HG03175 (cell line): ENCODE measurements around the gene ELANE.

Experiments used
- ATAC-seq: cut with Tn5 transposase; IDR thresholded peaks from one replicate; pipeline ENCODE4 v1.9.1; 2021; ENCODE audit warnings: mild to moderate bottlenecking, moderate library complexity; ENCODE audit not compliant: unreplicated experiment

The ELANE gene

DNA sequence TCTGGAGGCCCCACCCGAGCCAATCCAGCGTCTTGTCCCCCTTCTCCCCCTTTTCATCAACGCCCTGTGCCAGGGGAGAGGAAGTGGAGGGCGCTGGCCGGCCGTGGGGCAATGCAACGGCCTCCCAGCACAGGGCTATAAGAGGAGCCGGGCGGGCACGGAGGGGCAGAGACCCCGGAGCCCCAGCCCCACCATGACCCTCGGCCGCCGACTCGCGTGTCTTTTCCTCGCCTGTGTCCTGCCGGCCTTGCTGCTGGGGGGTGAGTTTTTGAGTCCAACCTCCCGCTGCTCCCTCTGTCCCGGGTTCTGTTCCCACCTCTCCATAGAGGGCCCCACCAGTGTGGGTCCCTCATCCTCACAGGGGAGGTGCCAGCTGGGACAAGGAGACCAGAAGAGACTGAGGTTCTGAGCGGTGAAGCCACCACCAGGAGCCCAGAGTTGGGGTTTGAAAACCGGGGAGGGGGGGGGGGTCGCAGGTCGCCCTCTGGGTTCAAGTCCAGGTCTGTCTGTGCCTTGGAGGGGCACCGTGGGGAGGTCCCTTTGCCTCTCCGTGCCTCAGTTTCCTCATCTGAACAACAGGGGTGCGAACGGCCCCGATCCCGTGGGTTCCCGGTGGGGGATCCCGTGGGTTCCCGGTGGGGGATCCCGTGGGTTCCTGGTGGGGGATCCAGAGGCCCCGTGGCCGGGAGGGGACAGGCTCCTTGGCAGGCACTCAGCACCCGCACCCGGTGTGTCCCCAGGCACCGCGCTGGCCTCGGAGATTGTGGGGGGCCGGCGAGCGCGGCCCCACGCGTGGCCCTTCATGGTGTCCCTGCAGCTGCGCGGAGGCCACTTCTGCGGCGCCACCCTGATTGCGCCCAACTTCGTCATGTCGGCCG lies at the start of gene ELANE:
ELANE (plus strand) TSS at position 168 of the 878 bp plus-strand sequence; CDS start at position 194, 26 bp downstream.
- ATAC-seq: no peak

DNA sequence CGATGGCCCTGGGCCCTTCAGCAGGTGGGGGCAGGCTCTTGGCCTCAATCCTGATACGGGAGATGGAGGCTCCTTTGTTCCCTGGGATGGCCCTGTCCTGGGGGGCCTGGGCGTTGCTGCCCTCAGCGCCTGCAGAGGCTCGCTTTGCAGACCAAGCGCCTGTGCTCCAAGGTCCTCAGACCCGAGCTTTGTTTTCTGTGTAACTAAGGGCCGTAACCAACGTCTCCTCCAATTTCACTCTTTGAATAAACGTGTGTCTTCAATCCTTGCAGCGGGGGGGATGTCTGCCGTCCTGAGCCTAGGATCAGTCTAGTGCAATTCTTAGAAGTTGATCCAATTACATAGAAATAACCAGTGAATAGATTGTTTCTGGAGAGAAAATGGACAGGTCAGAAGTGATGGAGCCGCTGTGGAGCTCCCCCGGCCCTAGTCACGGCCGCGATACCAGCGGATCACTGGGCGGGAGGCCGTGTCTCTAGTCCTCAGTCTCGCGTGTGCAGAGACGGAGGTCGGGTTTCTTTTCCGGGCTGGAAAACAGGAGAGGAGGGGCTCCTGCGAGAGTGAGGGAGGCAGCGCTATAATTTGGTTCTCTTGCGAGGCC lies 49.5 kb upstream of the ELANE start:
- ATAC-seq: no peak

DNA sequence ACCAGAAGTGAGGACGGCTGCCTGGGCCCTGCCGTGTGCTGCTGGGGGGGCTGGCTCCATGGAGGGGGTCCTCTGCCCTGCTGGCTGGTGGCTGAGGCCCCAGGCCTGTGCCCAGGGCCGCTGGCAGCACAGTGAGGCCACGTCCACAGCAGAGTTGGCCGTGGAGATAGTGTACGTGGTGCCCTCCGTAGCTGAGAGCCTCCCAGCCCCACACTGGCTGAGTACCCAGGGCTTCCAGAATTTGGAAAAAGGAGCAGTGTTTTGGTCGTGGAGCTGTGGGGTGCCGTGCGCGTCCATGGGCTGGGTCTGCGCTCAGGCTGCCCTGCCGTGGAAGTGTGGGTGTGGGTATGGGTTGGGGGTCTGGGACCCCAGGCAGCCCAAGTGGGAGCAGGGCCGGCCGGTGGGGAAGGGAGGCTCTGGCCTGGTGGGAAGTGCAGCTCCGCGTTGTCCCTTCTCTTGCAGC lies 49.0 kb upstream of the ELANE start:
- ATAC-seq: no peak

DNA sequence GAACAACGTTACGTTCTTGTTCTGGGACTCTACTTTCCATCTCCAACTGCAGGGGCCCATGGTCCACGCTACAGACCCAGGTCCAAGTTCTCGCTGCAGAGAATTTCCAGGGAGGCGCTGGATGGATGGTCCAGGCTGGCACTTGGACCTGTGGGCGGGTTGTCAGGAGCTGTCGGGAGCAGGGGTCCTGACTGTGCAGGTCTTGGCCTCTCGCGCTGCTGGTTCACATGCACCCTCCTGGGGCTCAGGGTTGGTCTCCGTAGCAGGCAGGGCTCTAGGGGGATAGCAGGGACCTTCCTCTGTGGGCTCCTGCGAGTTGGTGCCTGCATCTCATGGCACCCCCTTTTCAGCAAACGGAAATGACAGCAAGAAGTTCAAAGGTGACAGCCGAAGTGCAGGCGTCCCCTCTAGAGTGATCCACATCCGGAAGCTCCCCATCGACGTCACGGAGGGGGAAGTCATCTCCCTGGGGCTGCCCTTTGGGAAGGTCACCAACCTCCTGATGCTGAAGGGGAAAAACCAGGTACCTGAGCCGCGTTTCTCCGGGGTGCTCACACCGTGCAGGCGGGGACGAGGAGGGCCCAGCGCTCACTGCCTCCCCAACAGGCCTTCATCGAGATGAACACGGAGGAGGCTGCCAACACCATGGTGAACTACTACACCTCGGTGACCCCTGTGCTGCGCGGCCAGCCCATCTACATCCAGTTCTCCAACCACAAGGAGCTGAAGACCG lies 48.3 kb upstream of the ELANE start:
- ATAC-seq: no peak

DNA sequence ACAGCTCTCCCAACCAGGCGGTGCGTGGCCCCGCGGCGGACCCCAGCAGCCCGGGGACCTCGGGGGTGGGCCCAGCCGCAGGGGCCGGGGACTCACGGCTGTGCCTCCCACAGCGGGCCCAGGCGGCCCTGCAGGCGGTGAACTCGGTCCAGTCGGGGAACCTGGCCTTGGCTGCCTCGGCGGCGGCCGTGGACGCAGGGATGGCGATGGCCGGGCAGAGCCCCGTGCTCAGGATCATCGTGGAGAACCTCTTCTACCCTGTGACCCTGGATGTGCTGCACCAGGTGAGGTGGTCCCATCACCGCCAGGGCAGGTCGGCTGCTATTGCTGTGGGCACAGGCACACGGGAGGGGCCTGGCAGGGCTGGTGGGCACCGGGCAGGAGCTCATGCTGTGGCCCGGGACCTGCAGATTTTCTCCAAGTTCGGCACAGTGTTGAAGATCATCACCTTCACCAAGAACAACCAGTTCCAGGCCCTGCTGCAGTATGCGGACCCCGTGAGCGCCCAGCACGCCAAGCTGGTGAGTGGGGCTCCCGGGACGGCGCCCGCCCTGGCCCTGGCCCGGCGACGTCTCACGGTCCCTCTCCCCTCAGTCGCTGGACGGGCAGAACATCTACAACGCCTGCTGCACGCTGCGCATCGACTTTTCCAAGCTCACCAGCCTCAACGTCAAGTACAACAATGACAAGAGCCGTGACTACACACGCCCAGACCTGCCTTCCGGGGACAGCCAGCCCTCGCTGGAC lies 47.5 kb upstream of the ELANE start:
- no peak for ATAC-seq

DNA sequence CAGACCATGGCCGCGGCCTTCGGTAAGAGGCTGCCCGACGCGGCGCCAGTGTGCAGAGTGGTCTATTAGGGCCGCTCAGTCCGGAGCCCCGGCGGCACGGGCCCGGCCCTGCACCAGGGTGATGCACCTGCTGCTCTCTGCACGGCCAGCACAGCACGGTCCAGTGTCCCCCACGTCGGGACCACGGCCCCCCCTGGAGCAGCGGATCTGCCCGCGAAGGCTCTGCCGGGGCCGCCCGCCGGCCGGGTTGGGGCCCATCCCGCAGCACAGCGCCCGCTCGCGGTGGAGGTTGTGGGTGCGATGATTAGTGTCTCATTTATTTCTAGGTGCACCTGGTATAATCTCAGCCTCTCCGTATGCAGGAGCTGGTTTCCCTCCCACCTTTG lies 46.9 kb upstream of the ELANE start:
- no peak for ATAC-seq

DNA sequence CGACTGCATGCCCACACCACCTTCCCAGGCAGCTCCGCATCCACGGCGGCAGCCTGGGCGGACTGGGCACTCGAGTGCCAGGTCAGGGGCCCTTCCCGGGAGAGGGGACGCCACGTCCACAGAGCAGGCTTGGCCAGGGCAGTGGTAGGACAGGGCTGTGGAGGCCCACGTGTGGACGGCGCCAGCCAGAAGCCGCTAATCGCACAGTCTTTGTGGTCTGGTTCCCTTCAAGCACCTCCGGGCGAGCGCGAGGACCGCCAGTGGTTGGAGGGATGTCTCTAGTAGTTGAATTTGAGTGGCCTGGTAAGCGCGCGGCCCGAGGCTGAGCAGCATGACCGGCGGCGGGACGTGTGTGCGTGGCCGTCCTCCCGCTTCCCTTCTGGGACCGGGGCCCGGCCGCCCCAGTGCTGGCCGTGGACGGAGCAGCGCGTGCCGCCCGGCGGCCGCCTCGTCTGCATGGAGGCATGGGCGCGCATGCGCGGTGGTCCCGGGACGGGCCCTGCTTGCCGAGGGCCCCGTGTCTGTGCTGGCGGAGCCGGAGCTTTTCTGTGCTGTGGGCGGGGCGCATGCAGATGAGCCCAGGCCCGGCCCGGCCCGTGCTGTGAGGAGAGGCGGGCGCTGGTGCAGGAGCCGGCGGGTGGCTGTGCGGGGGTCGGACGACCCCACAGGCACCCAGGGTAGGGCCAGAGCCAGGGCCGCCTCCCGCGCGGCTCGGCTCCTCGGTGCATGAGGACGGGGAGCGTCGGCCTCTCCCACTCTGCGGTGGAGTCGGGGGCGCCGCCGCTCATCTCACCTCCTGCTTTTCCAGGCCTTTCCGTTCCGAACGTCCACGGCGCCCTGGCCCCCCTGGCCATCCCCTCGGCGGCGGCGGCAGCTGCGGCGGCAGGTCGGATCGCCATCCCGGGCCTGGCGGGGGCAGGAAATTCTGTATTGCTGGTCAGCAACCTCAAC lies 46.2 kb upstream of the ELANE start:
- no peak for ATAC-seq

DNA sequence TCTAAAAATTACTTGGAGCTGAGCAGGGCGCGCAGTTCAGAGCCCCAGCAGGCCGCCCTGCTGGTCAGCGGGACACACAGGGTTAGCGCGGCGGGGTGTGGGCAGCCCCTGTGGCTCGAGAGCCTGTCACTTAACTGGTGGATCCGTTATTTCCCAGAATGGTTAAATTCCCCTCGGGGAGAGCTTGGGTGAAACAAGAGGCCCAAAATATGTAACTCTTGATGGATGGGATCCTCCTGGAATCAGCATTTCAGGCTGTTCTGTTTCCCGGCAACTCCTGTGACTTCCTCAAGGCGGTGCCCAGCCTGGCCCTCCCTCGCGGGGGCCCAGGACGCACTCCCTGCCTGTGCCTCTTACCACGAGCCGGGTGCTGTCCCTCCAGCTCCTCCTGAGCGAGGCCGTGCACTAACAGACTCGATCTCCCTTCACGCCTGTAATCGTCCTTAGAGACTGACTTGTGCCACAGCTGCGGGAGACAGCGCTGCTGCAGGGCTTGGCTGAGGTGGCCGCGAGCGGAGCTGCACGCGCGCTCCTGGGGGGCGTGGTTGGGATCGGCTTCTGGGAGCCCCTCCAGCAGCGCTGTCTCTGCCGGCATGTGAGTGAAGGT lies 45.2 kb upstream of the ELANE start:
- no peak for ATAC-seq

DNA sequence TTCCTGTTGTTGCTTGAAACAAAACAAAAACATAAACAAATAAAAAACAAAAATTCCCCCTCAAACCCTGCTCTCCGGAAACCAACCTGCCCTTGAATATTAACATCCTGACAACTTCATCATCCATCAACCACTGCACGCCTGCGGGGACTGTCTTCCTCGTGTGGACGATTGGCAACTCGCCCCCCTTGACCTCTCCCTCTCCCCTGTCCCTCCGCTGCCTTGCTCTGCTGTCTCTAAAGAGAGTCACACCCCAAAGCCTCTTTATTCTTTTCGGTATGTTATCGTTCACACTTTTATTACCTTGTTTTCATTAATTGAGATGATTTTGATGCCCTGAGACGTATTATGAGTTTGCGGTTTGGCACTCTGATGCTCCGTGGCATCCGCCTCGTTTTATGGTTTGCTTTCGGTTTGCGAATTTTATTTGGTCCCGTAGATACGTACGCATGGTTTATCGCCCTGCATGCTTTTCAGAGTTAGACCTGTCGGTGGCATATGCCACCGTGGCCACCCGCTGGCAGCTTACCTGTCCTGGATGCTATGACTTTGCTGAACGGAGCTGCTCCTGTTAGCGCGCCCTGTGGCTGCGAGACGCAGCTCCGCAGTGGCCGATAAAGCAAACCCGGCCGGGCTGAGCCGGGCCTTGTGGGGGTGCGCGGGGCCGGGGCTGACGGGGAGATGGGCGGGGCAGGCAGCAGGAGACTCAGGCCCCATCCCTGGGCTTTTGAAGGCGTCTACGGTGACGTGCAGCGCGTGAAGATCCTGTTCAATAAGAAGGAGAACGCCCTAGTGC lies 44.3 kb upstream of the ELANE start:
- no peak for ATAC-seq

DNA sequence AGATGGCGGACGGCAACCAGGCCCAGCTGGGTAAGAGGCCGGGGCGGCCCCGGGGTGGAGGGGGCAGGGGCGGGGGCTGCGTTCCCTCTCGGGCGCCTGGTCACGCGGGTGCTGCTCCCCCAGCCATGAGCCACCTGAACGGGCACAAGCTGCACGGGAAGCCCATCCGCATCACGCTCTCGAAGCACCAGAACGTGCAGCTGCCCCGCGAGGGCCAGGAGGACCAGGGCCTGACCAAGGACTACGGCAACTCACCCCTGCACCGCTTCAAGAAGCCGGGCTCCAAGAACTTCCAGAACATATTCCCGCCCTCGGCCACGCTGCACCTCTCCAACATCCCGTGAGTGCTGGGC lies 43.7 kb upstream of the ELANE start:
- no peak for ATAC-seq

DNA sequence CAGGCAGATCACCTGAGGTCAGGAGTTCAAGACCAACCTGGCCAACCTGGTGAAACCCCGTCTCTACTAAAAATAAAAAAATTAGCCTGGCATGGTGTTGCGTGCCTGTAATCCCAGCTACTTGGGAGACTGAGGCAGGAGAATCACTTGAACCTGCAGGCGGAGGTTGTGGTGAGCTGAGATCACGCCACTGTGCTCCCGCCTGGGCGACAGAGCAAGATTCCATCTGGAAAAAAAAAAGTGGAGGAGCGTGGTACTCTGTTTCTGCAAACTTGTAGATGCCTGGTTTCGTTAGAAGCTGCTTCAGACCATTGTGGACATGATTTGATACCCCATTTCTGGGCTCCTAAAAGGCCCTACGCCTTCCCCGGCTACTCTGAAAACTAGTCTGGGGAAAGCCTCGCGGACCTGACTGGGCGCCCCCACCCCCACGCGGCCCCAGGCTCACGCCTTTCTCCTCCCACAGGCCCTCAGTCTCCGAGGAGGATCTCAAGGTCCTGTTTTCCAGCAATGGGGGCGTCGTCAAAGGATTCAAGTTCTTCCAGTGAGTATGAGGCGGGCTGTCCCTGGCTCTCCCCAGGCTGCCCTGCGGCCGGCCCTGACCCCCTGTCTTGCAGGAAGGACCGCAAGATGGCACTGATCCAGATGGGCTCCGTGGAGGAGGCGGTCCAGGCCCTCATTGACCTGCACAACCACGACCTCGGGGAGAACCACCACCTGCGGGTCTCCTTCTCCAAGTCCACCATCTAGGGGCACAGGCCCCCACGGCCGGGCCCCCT lies 41.8 kb upstream of the ELANE start:
- no peak for ATAC-seq

DNA sequence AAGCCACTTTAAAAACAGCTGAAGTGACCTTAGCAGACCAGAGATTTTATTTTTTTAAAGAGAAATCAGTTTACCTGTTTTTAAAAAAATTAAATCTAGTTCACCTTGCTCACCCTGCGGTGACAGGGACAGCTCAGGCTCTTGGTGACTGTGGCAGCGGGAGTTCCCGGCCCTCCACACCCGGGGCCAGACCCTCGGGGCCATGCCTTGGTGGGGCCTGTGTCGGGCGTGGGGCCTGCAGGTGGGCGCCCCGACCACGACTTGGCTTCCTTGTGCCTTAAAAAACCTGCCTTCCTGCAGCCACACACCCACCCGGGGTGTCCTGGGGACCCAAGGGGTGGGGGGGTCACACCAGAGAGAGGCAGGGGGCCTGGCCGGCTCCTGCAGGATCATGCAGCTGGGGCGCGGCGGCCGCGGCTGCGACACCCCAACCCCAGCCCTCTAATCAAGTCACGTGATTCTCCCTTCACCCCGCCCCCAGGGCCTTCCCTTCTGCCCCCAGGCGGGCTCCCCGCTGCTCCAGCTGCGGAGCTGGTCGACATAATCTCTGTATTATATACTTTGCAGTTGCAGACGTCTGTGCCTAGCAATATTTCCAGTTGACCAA lies 41.1 kb upstream of the ELANE start:
- no peak for ATAC-seq

DNA sequence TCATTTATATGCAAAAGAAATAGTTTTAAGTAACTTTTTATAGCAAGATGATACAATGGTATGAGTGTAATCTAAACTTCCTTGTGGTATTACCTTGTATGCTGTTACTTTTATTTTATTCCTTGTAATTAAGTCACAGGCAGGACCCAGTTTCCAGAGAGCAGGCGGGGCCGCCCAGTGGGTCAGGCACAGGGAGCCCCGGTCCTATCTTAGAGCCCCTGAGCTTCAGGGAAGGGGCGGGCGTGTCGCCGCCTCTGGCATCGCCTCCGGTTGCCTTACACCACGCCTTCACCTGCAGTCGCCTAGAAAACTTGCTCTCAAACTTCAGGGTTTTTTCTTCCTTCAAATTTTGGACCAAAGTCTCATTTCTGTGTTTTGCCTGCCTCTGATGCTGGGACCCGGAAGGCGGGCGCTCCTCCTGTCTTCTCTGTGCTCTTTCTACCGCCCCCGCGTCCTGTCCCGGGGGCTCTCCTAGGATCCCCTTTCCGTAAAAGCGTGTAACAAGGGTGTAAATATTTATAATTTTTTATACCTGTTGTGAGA lies 40.5 kb upstream of the ELANE start:
- no peak for ATAC-seq

DNA sequence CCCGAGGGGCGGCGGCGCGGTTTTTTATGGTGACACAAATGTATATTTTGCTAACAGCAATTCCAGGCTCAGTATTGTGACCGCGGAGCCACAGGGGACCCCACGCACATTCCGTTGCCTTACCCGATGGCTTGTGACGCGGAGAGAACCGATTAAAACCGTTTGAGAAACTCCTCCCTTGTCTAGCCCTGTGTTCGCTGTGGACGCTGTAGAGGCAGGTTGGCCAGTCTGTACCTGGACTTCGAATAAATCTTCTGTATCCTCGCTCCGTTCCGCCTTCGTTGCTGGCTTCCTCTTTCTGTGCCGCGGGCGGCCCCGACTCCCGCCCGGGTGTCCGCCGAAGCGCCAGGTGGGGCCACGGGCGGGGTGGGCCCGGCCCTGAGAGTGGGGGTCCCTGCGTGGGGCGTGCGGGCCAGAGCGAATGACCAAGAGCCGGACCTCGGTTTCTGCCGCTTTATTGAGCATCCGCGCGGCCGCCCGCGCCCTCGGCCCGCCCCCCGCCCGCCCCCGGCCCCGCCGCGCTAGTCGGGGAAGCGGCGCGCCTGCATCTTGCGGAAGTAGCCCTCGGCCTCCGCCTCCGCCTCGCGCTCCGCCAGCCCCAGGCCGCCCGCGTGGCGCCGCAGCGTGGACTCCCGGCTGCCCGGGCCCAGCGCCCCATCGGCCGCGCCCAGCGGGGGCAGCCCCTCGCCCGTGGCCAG lies 39.9 kb upstream of the ELANE start:
- no peak for ATAC-seq

DNA sequence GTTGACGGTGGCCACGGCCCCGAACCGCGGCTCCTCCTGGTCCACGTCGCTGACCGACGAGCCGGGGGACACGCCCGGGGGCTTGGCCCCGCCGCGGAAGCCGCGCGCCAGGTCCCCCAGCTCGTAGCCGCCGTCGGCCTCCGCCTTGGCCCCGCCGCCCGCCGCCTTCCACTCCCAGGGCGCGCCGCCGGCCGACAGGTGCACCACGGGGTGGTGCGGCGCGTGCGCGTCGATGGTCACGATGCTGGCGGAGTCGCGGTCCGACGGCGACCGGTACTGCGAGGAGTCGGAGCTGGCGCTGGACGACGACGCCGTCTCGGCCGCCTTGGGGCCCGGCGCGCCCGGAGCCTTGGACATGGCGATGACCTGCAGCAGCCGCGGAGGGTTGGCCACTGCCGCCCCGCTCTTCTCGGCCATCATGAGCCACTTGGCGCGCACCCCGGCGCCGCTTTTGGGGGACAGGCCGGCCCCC lies 39.3 kb upstream of the ELANE start:
- ATAC-seq: no peak
